Ascending aorta (tissue), 2 donors: ENCODE data around the gene TMEM175. TPM values are rescaled to one million over a fixed set of nuclear protein-coding genes. Genes with fewer than 3 reads are reported as not detected.
"Not testable (repeated sequence)": the region's sequence is repeated elsewhere in the genome, so short reads cannot be mapped to it uniquely, and the experiment has no call there.

Experiments
- DNase-seq, 2 donors: peaks; one replicate each; pipeline ENCODE4 v3.0.0-alpha.2; 2019; ENCODE audit warnings: low spot score in 2 of 2
- H3K27ac ChIP-seq, 2 donors: fragments of 200-600 bp; sonication (generic); one replicate each; pipeline ENCODE4 v1.5.1; 2016 to 2017; ENCODE audit warnings: mild to moderate bottlenecking in 1 of 2
- H3K27me3 ChIP-seq: fragments of 200-600 bp; sonication (generic); one replicate; pipeline ENCODE4 v1.5.1; 2017
- H3K36me3 ChIP-seq, 2 donors: fragments of 200-600 bp; sonication (generic); one replicate each; pipeline ENCODE4 v1.5.1; 2016
- H3K4me1 ChIP-seq, 2 donors: fragments of 200-600 bp; sonication (generic); one replicate each; pipeline ENCODE4 v1.5.1; 2016 to 2017; ENCODE audit warnings: mild to moderate bottlenecking in 1 of 2
- H3K4me3 ChIP-seq, 2 donors: fragments of 200-600 bp; sonication (generic); one replicate each; pipeline ENCODE4 v1.5.1; 2016 to 2017; ENCODE audit warnings: mild to moderate bottlenecking in 1 of 2
- H3K9me3 ChIP-seq, 2 donors: fragments of 200-600 bp; sonication (generic); one replicate each; pipeline ENCODE4 v1.5.1; 2016
- CTCF ChIP-seq, 3 experiments: fragments of 200-600 bp in 2 of 3; fragments of 450-650 bp in 1 of 3; sonication (generic) in 2 of 3; IDR thresholded peaks; one replicate each; pipeline ENCODE4 v1.5.1; 2016 to 2019; ENCODE audit warnings: antibody characterized with exemption in 3 of 3, mild to moderate bottlenecking in 1 of 3, moderate library complexity in 1 of 3
- intact Hi-C: fragments of 100-400 bp; cut with DNase I; formaldehyde crosslinking; loops from one replicate; pipeline ENCODE4 v1.15.1; 2023
- total RNA-seq: library from RNA; depleted of rRNA; stranded (reverse); fragments of >200 nt; gene quantifications from one replicate; pipeline ENCODE4 v1.1.0, GENCODE V29; 2016

The TMEM175 gene
- total RNA-seq, 1 donor from 2014 or later: 41.2 TPM

GRCh38 chr4:996030-996996, 64.1 kb downstream of the TMEM175 start:
- H3K27me3 ChIP-seq: peaks cover 26% of the 10 kb centered on the region
- no peak for TF ChIP-seq CTCF (IDR thresholded peaks at IDR 0.05)

GRCh38 chr4:996997-997374, 64.7 kb downstream of the TMEM175 start:
- H3K4me3 ChIP-seq: peak overlapping the region; percentile 29 to 47
- TF ChIP-seq CTCF (IDR thresholded peaks at IDR 0.05): no peak
- no peak for DNase-seq
- intact Hi-C loops: no loop called here
- H3K27me3 ChIP-seq: peaks cover 33% of the 10 kb centered on the region
- H3K36me3 ChIP-seq: no peaks in the 10 kb centered on the region
- no peaks in the 10 kb centered on the region for H3K9me3 ChIP-seq
- H3K27ac ChIP-seq: no peak overlapping the region
- peaks cover under 1 to 3% of the 10 kb centered on the region in 2 donors for H3K4me1 ChIP-seq

More at GRCh38 chr4:996030-996996, 64.1 kb downstream of the TMEM175 start:
- peaks cover 0 to 3% of the 10 kb centered on the region in 2 donors for H3K4me1 ChIP-seq
- no peak for DNase-seq
- H3K4me3 ChIP-seq: no peak overlapping the region
- no peaks in the 10 kb centered on the region for H3K9me3 ChIP-seq
- intact Hi-C loops: no loop called here
- H3K36me3 ChIP-seq: peaks cover 0 to 5% of the 10 kb centered on the region in 2 donors
- H3K27ac ChIP-seq: no peak overlapping the region

GRCh38 chr4:997375-998071, 65.3 kb downstream of the TMEM175 start:
- Histone ChIP-seq H3K4me3 (peak overlapping the region; percentile 29 to 47), H3K27ac (no peak overlapping the region), H3K4me1 (peaks cover 6 to 8% of the 10 kb centered on the region in 2 donors), H3K27me3 (peaks cover 38% of the 10 kb centered on the region), H3K36me3 (no peaks in the 10 kb centered on the region), H3K9me3 (no peaks in the 10 kb centered on the region)
- no peak for DNase-seq
- TF ChIP-seq CTCF (IDR thresholded peaks at IDR 0.05): no peak
- intact Hi-C loops: no loop called here

- peaks cover 45% of the 10 kb centered on the region for H3K27me3 ChIP-seq
- H3K36me3 ChIP-seq: no peaks in the 10 kb centered on the region
- intact Hi-C loops: no loop called here
- H3K4me3 ChIP-seq: no peak overlapping the region
- TF ChIP-seq CTCF (IDR thresholded peaks at IDR 0.05): no peak
- no peak for DNase-seq
- peaks cover 8 to 12% of the 10 kb centered on the region in 2 donors for H3K4me1 ChIP-seq
- no peak overlapping the region for H3K27ac ChIP-seq
- no peaks in the 10 kb centered on the region for H3K9me3 ChIP-seq
Measured at GRCh38 chr4:998096-998691, 65.9 kb downstream of the TMEM175 start.

GRCh38 chr4:999240-999863, 67.1 kb downstream of the TMEM175 start:
- intact Hi-C loops, H3K4me3 ChIP-seq, H3K9me3 ChIP-seq, H3K27ac ChIP-seq, DNase-seq, H3K36me3 ChIP-seq: not testable (repeated sequence)
- Histone ChIP-seq H3K27me3 (peaks cover 50% of the 10 kb centered on the region), H3K4me1 (peaks cover 8 to 12% of the 10 kb centered on the region in 2 donors)
